MM.1S (cell line): ENCODE data around the gene KIAA1671.

ENCODE experiments used
- DNase-seq: peaks from one replicate; pipeline ENCODE4 v3.0.0-alpha.2; 2015
- H2AFZ ChIP-seq: fragments of 300-600 bp; sonication (generic); 2 replicates; pipeline ENCODE4 v1.6.0; 2016; ENCODE audit warnings: antibody characterized with exemption, low read length
- H3F3A ChIP-seq: fragments of 300-600 bp; sonication (generic); 2 replicates; pipeline ENCODE4 v1.6.1; 2016; ENCODE audit warnings: mild to moderate bottlenecking, antibody characterized with exemption, low read length, moderate library complexity, mixed read lengths; ENCODE audit not compliant: insufficient read depth
- H3K27ac ChIP-seq: fragments of 300-600 bp; sonication (generic); 2 replicates; pipeline ENCODE4 v1.5.1; 2016; ENCODE audit warnings: mild to moderate bottlenecking, low read length
- H3K27me3 ChIP-seq: fragments of 300-600 bp; sonication (generic); replicated peaks from 2 replicates; pipeline ENCODE4 v1.6.0; 2016; ENCODE audit warnings: low read length; ENCODE audit not compliant: insufficient read depth
- H3K36me3 ChIP-seq: fragments of 300-600 bp; sonication (generic); replicated peaks from 2 replicates; pipeline ENCODE4 v1.6.1; 2016; ENCODE audit warnings: mild to moderate bottlenecking, low read length, mixed read lengths; ENCODE audit not compliant: insufficient read depth
- H3K4me1 ChIP-seq: fragments of 300-600 bp; sonication (generic); 2 replicates; pipeline ENCODE4 v1.6.1; 2016; ENCODE audit warnings: low read length, mixed read lengths
- H3K4me2 ChIP-seq: fragments of 300-600 bp; sonication (generic); 2 replicates; pipeline ENCODE4 v1.6.0; 2016; ENCODE audit warnings: low read depth, low read length
- H3K4me3 ChIP-seq: fragments of 300-600 bp; sonication (generic); 2 replicates; pipeline ENCODE4 v1.5.1; 2016; ENCODE audit warnings: low read length, mixed read lengths
- H3K79me2 ChIP-seq: fragments of 300-600 bp; sonication (generic); 2 replicates; pipeline ENCODE4 v1.6.1; 2016; ENCODE audit warnings: mixed run types, low read length, mixed read lengths
- H3K9ac ChIP-seq: fragments of 300-600 bp; sonication (generic); 2 replicates; pipeline ENCODE4 v1.6.1; 2016; ENCODE audit warnings: low read length, mixed read lengths
- H3K9me2 ChIP-seq: fragments of 300-600 bp; sonication (generic); replicated peaks from 2 replicates; pipeline ENCODE4 v1.6.1; 2016; ENCODE audit warnings: mild to moderate bottlenecking, low read length, mixed read lengths; ENCODE audit not compliant: insufficient read depth
- H3K9me3 ChIP-seq: fragments of 300-600 bp; sonication (generic); replicated peaks from 2 replicates; pipeline ENCODE4 v1.6.1; 2016; ENCODE audit warnings: mild to moderate bottlenecking, low read length, mixed read lengths; ENCODE audit not compliant: insufficient read depth
- H4K20me1 ChIP-seq: fragments of 300-600 bp; sonication (generic); 2 replicates; pipeline ENCODE4 v1.6.1; 2016; ENCODE audit warnings: mild to moderate bottlenecking, low read length, moderate library complexity, mixed read lengths; ENCODE audit not compliant: insufficient read depth
- CTCF ChIP-seq: fragments of 300-600 bp; sonication (generic); IDR thresholded peaks from 2 replicates; pipeline ENCODE4 v1.5.1; 2016; ENCODE audit warnings: antibody characterized with exemption, low read length, mixed read lengths
- EZH2 ChIP-seq: fragments of 300-600 bp; sonication (generic); optimal IDR thresholded peaks from 2 replicates; pipeline ENCODE3; 2017; ENCODE audit warnings: low read depth, mild to moderate bottlenecking, antibody characterized with exemption, low read length, mixed read lengths
- EZH2phosphoT487 ChIP-seq: fragments of 300-600 bp; sonication (generic); IDR thresholded peaks from 2 replicates; pipeline ENCODE4 v1.6.1; 2018; ENCODE audit warnings: antibody characterized with exemption, low read length

The KIAA1671 gene

GRCh38 chr22:24945430-24945829 lies 7.1 kb upstream of the KIAA1671 start:
- Histone ChIP-seq H4K20me1 (no peaks in the 10 kb centered on the region), H3K9me3 (no peaks in the 10 kb centered on the region), H2AFZ (no peak overlapping the region), H3K36me3 (no peaks in the 10 kb centered on the region), H3K9ac (no peak overlapping the region), H3F3A (no peaks in the 10 kb centered on the region), H3K9me2 (no peaks in the 10 kb centered on the region), H3K27ac (no peak overlapping the region), H3K4me3 (no peak overlapping the region), H3K4me2 (no peak overlapping the region), H3K4me1 (peaks cover 18% of the 10 kb centered on the region), H3K79me2 (no peaks in the 10 kb centered on the region), H3K27me3 (no peaks in the 10 kb centered on the region; the same call in 1 of the 2 replicates)
- TF ChIP-seq CTCF = no peak
- TF ChIP-seq EZH2 = no peak
- DNase-seq = no peak

- Histone ChIP-seq H3K4me2 (no peak overlapping the region), H3F3A (no peaks in the 10 kb centered on the region), H4K20me1 (no peaks in the 10 kb centered on the region), H3K4me3 (no peak overlapping the region), H2AFZ (no peak overlapping the region), H3K9ac (no peak overlapping the region), H3K4me1 (peaks cover 16% of the 10 kb centered on the region), H3K9me3 (no peaks in the 10 kb centered on the region), H3K27me3 (no peaks in the 10 kb centered on the region; the same call in 1 of the 2 replicates), H3K79me2 (no peaks in the 10 kb centered on the region), H3K36me3 (no peaks in the 10 kb centered on the region), H3K27ac (no peak overlapping the region), H3K9me2 (no peaks in the 10 kb centered on the region)
- no peak for TF ChIP-seq EZH2phosphoT487
- no peak for TF ChIP-seq CTCF
- no peak for TF ChIP-seq EZH2
- no peak for DNase-seq
These were observed 5.1 kb upstream of the KIAA1671 start for GRCh38 chr22:24947383-24947782.

GRCh38 chr22:24947881-24948280 lies 4.6 kb upstream of the KIAA1671 start:
- H3K4me2 ChIP-seq = no peak overlapping the region
- TF ChIP-seq CTCF (no peak), EZH2 (no peak), EZH2phosphoT487 (no peak)
- no peak overlapping the region for H2AFZ ChIP-seq
- peaks cover 2% of the 10 kb centered on the region for H3K27me3 ChIP-seq
- no peaks in the 10 kb centered on the region for H3F3A ChIP-seq
- no peak for DNase-seq
- H3K9ac ChIP-seq = no peak overlapping the region
- H3K27ac ChIP-seq = no peak overlapping the region
- H3K36me3 ChIP-seq = no peaks in the 10 kb centered on the region
- H3K9me3 ChIP-seq = no peaks in the 10 kb centered on the region
- H3K9me2 ChIP-seq = no peaks in the 10 kb centered on the region
- H3K79me2 ChIP-seq = no peaks in the 10 kb centered on the region
- H3K4me1 ChIP-seq = peaks cover 11% of the 10 kb centered on the region
- H4K20me1 ChIP-seq = no peaks in the 10 kb centered on the region
- H3K4me3 ChIP-seq = no peak overlapping the region
